HepG2 (cell line): Measurements from ENCODE around the gene DAZAP1. TPM values are rescaled to one million over a fixed set of nuclear protein-coding genes. Genes with fewer than 3 reads are reported as not detected.

Experiments used
- ARNT ChIP-seq: fragments of 450-650 bp; IDR thresholded peaks from 2 replicates; pipeline ENCODE4 v1.6.1; 2017
- BORCS8-MEF2B ChIP-seq: sonication (generic); formaldehyde crosslinking; IDR thresholded peaks from 2 replicates; pipeline ENCODE4 v1.8.0; 2022; ENCODE audit warnings: mild to moderate bottlenecking, missing genetic modification reagents
- CSRNP2 ChIP-seq: sonication (generic); formaldehyde crosslinking; conservative IDR thresholded peaks from 2 replicates; pipeline ENCODE4 v1.8.0; 2022; ENCODE audit warnings: low read depth, missing genetic modification reagents
- DR1 ChIP-seq: sonication (generic); formaldehyde crosslinking; IDR thresholded peaks from 2 replicates; pipeline ENCODE4 v1.8.0; 2021; ENCODE audit warnings: mild to moderate bottlenecking, missing genetic modification reagents, inconsistent platforms
- KDM2A ChIP-seq: sonication (generic); formaldehyde crosslinking; IDR thresholded peaks from 2 replicates; pipeline ENCODE4 v1.4.0; 2020; ENCODE audit warnings: low read depth, missing genetic modification reagents, borderline replicate concordance
- KLF6 ChIP-seq: IDR thresholded peaks from 2 replicates; pipeline ENCODE4 v1.8.0; 2016; ENCODE audit warnings: missing biosample characterization, missing genetic modification reagents
- NR0B2 ChIP-seq: sonication (generic); formaldehyde crosslinking; IDR thresholded peaks from 2 replicates; pipeline ENCODE4 v1.4.0; 2020; ENCODE audit warnings: mild to moderate bottlenecking, missing genetic modification reagents
- PAX8 ChIP-seq: sonication (generic); formaldehyde crosslinking; IDR thresholded peaks from 2 replicates; pipeline ENCODE4 v1.8.0; 2022; ENCODE audit warnings: mild to moderate bottlenecking, missing genetic modification reagents, borderline replicate concordance
- SALL1 ChIP-seq: sonication (generic); formaldehyde crosslinking; IDR thresholded peaks from 2 replicates; pipeline ENCODE4 v1.8.0; 2022; ENCODE audit warnings: mild to moderate bottlenecking, missing genetic modification reagents
- SRF ChIP-seq: IDR thresholded peaks from 2 replicates; pipeline ENCODE4 v1.6.1; 2011; ENCODE audit warnings: mild to moderate bottlenecking, low read depth, low read length, moderate library complexity
- TCF7 ChIP-seq: sonication (generic); IDR thresholded peaks from 2 replicates; pipeline ENCODE4 v1.6.1; 2016; ENCODE audit warnings: antibody characterized with exemption, low read depth
- TFAP4 ChIP-seq: sonication (generic); IDR thresholded peaks from 2 replicates; pipeline ENCODE4 v1.6.1; 2016; ENCODE audit warnings: low read depth, borderline replicate concordance
- ZNF446 ChIP-seq: sonication (generic); formaldehyde crosslinking; IDR thresholded peaks from 2 replicates; pipeline ENCODE4 v1.5.0; 2020; ENCODE audit warnings: mild to moderate bottlenecking, missing genetic modification reagents
- ZNF468 ChIP-seq: sonication (generic); formaldehyde crosslinking; IDR thresholded peaks from 2 replicates; pipeline ENCODE4 v1.8.0; 2022; ENCODE audit warnings: mild to moderate bottlenecking, moderate library complexity, missing genetic modification reagents
- ZNF710 ChIP-seq: sonication (generic); formaldehyde crosslinking; IDR thresholded peaks from 2 replicates; pipeline ENCODE4 v1.5.0; 2020; ENCODE audit warnings: mild to moderate bottlenecking, missing genetic modification reagents, borderline replicate concordance
- polyA plus RNA-seq, 8 experiments: library from polyadenylated mRNA; depleted of rRNA in 3 of 8; stranded (reverse) in 7 of 8; unstranded in 1 of 8; fragments of >200 nt; fragmentation: Illumina TruSeq in 4 of 8; extraction: Trizol in 4 of 8; gene quantifications; 2 replicates each; pipeline versions ENCODE4 v1.2.1 to v1.2.3, GENCODE V29; 2011 to 2016; ENCODE audit warnings: low read depth in 4 of 8, missing spikeins in 1 of 8, mixed read lengths in 1 of 8; ENCODE audit not compliant: insufficient read depth in 1 of 8
- total RNA-seq, 5 experiments: library from RNA; depleted of rRNA; stranded (reverse); fragments of >200 nt; fragmentation: Illumina TruSeq; extraction: Trizol; gene quantifications; 2 replicates each; pipeline ENCODE4 v1.2.3, GENCODE V29; 2016; ENCODE audit warnings: low read depth in 1 of 5
- TF ChIP-seq, protein P1 (sequence below), 2 experiments: fragments of 450-650 bp in 1 of 2; sonication (generic) in 1 of 2; formaldehyde crosslinking; IDR thresholded peaks; 2 replicates each; pipeline versions ENCODE4 v1.5.0 to v1.8.0; 2020 to 2022; ENCODE audit warnings: mild to moderate bottlenecking in 1 of 2, missing genetic modification reagents in 1 of 2
- TF ChIP-seq, protein P2 (sequence below): sonication (generic); formaldehyde crosslinking; IDR thresholded peaks from 2 replicates; pipeline ENCODE4 v1.5.1; 2020; ENCODE audit warnings: missing genetic modification reagents, mild to moderate bottlenecking, borderline replicate concordance
- TF ChIP-seq, protein P3 (sequence below): IDR thresholded peaks from 2 replicates; pipeline ENCODE4 v1.6.1; 2012; ENCODE audit warnings: inconsistent platforms

DAZAP1 gene
- total and polyA plus RNA-seq, 2 of the 13 experiments (the other 11 are each of a cell fraction or from before 2014, with no cell fraction given) = 63.3 to 79.2 TPM

DNA sequence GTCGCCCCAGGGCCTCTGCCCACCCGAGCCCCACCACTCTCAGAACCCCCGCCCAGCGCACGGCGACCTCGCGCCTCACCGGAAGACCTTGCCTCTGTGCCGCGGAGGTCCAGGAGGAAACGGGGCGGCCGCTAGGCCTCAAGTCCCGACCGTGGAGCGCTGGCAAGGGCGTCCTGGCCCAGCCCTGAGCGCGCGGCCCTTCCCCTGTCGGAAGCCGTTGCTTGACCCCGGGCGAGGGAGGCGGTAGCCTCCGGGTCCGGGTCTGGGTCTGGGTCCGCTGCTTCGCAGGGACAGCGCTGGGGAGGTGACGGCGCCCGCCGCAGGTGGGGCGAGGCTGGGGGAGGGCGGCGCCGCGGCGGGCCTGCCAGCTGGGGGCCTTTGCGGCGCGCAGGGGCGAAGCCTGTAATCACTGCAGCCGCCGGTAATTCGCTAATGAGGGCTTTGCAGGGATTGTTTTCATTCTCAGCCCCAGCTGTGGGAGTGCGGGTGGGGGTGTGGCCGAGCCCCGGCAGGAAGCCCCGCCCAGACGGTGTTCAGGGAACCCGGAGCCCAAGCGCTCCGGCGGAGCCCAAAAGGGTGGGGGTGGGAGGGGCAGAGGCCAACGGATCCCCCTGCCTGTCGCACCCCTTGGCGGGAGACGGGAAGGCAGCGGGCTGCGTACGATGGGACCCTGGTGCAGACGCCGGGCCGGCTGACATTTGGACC is 63.1 kb downstream of the DAZAP1 start (continued):
- TF ChIP-seq, protein P1, sequence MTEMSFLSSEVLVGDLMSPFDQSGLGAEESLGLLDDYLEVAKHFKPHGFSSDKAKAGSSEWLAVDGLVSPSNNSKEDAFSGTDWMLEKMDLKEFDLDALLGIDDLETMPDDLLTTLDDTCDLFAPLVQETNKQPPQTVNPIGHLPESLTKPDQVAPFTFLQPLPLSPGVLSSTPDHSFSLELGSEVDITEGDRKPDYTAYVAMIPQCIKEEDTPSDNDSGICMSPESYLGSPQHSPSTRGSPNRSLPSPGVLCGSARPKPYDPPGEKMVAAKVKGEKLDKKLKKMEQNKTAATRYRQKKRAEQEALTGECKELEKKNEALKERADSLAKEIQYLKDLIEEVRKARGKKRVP (CRISPR knock-in tag; IDR thresholded peaks at IDR 0.05) = no peak
- TF ChIP-seq, protein P2, sequence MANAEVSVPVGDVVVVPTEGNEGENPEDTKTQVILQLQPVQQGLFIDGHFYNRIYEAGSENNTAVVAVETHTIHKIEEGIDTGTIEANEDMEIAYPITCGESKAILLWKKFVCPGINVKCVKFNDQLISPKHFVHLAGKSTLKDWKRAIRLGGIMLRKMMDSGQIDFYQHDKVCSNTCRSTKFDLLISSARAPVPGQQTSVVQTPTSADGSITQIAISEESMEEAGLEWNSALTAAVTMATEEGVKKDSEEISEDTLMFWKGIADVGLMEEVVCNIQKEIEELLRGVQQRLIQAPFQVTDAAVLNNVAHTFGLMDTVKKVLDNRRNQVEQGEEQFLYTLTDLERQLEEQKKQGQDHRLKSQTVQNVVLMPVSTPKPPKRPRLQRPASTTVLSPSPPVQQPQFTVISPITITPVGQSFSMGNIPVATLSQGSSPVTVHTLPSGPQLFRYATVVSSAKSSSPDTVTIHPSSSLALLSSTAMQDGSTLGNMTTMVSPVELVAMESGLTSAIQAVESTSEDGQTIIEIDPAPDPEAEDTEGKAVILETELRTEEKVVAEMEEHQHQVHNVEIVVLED (CRISPR knock-in tag) = peak; percentile 7; the same call in 1 of the 2 replicates
- TF ChIP-seq TCF7 (no peak), SRF (no peak), BORCS8-MEF2B (CRISPR knock-in tag) (peak; percentile 54; the same call in 1 of the 2 replicates), CSRNP2 (CRISPR knock-in tag) (no peak), DR1 (0 out of 2 replicates have a peak, but pooled peaks have one; percentile 44), KDM2A (CRISPR knock-in tag) (peak; percentile 87), SALL1 (CRISPR knock-in tag) (no peak), ZNF468 (CRISPR knock-in tag) (no peak), TFAP4 (peak; percentile 58; the same call in 1 of the 2 replicates), PAX8 (0 out of 2 replicates have a peak, but pooled peaks have one; percentile 45), ARNT (no peak), NR0B2 (CRISPR knock-in tag) (no peak), ZNF446 (CRISPR knock-in tag) (0 out of 2 replicates have a peak, but pooled peaks have one; percentile 34), ZNF710 (CRISPR knock-in tag) (0 out of 2 replicates have a peak, but pooled peaks have one; percentile 30), KLF6 (CRISPR knock-in tag) (no peak)
- TF ChIP-seq, protein P3, sequence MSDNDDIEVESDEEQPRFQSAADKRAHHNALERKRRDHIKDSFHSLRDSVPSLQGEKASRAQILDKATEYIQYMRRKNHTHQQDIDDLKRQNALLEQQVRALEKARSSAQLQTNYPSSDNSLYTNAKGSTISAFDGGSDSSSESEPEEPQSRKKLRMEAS = no peak; the same call in none of the 2 replicates
- TF ChIP-seq, all 625 proteins: peak for 74
